IPS-NIHi11 (cell line): Measurements from ENCODE around the gene GTSE1.

Experiments used
- DNase-seq: peaks from one replicate; pipeline ENCODE4 v3.0.0; 2012; ENCODE audit warnings: mixed read lengths, low spot score

The GTSE1 gene

DNA sequence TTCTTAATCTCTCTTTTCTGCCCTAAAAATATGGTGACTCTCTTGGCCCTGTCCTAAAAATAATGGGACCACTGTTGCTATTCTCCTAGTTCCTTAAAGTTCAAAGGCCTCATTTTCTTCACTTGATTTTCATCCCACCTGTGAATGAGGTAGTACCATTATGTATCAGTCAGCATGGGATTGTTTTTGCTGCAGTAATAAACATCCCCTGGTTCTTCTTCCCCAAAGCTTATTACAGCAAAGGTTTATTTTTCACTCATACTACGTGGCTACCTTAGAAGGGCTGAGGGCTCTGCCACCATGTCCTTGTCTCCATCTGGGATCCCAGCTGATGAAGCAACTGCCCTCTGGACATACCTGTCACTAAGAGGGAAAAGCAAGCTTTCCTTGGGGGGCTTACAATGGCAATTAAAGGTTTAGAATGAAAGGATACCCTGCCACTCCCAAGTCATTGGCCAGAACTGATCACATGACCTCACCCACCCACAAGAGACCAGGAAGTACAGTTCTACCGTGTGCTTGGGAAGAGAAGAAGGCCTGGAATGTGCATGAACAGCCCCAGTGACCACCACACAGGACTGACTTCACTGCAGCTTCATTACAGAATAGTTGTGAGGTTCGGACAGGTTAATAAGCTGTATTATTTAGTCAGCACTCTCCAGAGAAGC lies 21.1 kb upstream of the GTSE1 start:
- no peak for DNase-seq

DNA sequence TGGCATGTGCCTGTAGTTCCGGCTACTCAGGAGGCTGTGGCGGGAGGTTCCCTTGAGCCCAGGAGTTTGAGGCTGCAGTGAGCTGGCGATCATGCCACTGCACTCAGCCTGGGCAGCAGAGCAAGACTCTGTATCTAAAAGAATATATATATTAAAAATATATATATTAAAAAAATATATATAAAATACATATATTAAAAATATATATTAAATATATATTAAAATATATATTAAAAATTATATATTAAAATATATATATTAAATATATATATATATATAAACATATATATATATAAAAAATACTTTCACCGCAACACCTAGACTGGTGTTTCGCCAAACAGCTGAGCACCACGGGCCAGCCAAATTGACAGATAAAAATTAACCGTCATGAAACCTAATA lies 20.1 kb upstream of the GTSE1 start:
- no peak for DNase-seq

DNA sequence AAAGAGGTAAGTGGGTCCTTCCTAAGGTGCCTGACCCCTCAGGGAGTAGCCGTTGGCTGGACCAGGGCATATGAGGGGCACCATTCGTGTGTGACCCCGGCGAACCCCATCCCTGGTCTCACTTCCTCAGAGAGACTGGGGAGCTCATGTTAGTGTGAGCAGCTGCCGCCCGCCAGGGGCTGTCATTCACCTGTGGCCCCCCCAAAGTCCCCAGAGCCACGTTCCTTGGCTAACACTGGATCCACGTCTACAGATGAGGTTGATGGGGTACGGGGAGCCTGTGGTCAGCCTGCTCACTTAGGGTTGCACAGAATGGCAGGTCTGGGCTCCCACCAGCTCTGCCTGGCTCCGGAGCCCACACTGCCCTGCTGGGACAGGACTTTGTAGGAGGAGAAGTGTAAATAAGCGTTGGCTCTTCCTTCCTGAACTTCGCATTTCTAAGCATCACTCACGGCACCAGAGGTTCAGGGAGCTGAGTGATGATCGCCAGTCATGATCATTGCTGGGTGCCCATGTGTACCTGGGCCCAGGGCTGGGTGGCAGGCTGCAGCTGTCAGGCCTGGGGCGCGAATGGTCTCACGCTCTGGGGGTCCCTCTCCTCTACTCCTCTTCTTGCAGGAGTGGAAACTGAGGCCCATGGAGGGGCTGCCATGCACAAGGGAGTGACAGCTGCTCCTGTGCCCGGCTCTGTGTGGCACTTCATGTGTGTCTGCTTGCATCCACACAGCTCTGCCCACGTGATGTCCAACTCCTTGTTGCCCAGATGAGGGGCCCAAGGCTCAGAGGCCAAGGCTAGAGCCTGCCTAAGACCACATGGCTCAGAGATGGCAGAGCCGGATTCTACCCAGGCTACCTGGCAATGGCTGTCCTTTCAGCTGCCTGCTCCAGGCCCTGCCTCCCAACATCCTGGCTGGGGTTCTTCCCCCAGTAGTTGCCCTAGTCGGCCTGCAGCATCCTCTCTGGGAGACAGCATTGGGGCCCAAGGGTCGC lies 17.7 kb upstream of the GTSE1 start:
- DNase-seq, result no peak

DNA sequence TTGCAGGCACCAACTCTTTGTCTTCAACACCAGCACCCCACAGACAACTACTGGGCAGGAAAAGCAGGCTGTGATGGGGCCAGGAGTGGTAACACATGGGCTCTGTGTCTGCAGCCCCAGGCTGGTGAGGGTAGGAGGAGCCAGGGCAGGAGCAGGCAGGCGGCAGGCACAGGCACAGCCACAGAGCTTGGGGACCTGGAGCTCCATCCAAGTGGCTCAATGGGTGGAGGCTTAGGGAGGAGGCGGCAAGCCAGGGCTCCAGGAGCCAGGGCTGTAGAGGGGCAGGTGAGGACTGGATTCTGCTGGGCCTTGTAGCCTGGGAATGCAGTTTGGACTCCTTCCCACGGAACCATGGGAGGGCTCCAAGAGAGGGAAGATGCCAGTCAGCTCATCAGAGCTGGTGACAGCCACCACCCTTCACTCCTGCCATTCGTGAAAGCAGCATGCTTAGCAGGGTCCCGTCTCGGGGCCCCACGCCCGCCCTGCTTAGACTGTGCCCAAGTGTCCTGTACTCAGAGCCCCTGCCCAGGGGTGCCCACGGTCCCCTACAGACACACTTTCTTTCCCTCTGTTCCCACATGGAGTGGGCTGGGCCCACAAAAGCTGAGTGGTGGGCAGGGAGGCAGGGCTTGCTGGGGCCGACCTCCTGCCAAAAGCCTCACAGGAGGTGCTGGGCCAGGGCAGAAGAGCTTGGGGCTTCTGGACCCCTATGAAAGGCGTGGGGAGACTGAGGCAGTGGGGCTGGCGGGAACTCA lies 16.4 kb upstream of the GTSE1 start:
- DNase-seq, result no peak

GRCh38 chr22:46280999-46281623 lies 15.6 kb upstream of the GTSE1 start:
- no peak for DNase-seq

- no peak for DNase-seq
These were observed 14.6 kb upstream of the GTSE1 start for GRCh38 chr22:46281866-46282678.

- DNase-seq, result no peak
These were observed 10.7 kb upstream of the GTSE1 start for GRCh38 chr22:46286006-46286405.

- DNase-seq, result no peak
These were observed 9.5 kb upstream of the GTSE1 start for GRCh38 chr22:46286941-46287872.

- no peak for DNase-seq
These were observed 8.6 kb upstream of the GTSE1 start for GRCh38 chr22:46287873-46288751.

- no peak for DNase-seq
These were observed 7.8 kb upstream of the GTSE1 start for GRCh38 chr22:46288846-46289243.

GRCh38 chr22:46289244-46289891 lies 7.3 kb upstream of the GTSE1 start:
- DNase-seq, result no peak

- no peak for DNase-seq
These were observed 6.4 kb upstream of the GTSE1 start for GRCh38 chr22:46290121-46290842.

GRCh38 chr22:46290843-46291785 lies 5.6 kb upstream of the GTSE1 start:
- DNase-seq, result no peak

DNA sequence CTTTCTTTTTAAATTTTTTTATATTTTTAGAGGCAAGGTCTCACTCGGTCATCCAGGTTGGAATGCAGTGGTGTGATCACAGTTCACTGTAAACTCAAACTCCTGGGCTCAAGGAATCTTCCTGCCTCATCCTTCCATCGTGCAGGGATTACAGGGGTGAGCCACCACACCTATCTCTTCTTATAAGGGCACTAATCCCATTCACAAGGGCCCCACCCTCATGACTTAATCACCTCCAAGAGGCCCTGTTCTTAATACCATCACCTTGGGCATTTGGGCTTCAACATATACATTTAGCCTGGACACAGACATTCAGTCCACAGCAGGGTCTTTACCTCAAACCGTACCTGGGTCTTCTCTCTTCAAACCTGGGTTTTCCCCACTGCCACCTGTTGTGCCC lies 4.5 kb upstream of the GTSE1 start:
- no peak for DNase-seq

GRCh38 chr22:46292732-46293131 lies 3.9 kb upstream of the GTSE1 start:
- no peak for DNase-seq

DNA sequence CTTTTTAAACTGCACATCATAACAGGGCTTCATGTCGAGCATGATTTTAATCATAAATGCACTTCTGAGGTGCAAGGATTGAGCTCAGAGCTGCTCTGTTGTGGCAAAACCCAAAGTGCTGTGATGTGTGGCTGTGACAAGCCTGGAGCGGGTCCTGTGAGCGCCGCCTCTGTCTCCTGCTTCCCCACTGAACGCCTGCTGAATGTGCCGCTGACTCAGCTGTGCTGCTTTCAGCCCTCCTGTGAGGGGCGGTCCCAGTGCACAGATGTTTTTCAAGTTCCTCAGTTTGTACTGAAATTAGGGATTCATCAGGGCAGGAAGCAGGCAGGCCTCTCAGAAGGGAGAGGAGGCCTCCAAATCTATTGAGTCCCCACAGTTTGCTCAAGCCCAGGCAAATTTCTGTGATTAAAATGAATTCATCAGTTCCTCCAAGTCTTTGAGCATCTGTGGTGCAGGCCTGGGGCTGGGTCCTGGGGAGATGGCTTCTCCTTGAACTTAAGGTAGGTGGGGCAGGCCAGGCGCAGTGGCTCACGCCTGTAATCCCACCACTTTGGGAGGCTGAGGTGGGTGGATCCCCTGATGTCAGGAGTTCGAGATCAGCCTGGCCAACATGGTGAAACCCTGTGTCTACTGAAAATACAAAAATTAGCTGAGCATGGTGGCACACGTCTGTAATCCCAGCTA lies 3.0 kb upstream of the GTSE1 start:
- no peak for DNase-seq
